Thyroid gland (tissue), 4 donors: Measurements from ENCODE around the gene KAZALD1.

Experiments
- POLR2A ChIP-seq, 2 donors: fragments of 450-650 bp; IDR thresholded peaks; one replicate each; pipeline ENCODE4 v1.6.1; 2017; ENCODE audit warnings: antibody characterized with exemption in 2 of 2, mild to moderate bottlenecking in 2 of 2, moderate library complexity in 1 of 2
- TF ChIP-seq, protein P1 (sequence below), 6 experiments: fragments of 200-600 bp in 3 of 6; fragments of 450-650 bp in 3 of 6; sonication (generic) in 3 of 6; IDR thresholded peaks; one replicate each; pipeline ENCODE4 v1.5.1; 2016 to 2019; ENCODE audit warnings: antibody characterized with exemption in 6 of 6, mild to moderate bottlenecking in 2 of 6, inconsistent platforms in 1 of 6, moderate library complexity in 1 of 6

DNA sequence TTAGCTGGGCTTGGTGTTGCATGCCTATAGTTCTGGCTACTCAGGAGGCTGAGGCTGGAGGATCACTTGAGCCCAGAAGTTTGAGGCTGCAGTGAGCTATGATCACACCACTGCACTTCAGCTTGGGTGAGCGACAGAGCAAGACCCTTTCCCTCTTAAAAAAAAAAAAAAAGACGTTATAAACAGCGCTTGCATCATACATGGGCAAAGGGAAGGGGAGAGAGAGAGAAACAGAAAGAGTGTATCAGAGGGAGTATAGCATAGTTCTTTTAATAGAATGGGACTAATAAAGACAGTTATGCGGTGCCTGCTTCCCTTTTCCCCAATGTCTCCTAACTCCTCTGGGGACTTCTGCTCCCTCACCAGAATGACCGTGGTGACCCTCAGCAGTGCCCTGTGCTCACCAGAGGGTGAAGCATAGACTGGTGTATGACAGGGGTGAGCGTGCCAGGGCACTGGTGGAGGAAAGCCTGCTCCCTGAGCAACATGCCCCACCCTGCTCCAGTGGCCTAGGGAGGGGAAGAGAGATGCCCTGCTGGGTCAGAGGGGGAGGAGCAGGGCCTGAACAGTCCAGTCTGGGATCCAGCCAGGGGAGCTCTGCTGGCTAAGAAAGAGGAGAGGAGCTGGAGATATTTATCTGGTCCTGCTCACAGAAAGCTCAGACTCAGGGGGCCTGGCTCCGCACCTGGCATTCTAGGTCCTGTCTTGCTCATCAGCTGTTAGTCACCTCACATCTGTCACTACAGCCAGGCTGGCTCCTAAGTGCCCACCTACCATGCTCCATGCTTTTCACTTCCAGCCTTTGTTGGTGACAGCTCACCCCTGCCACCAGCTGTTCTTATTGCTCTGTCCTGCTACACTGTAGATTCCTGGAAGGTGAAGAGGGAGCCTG is 33.1 kb upstream of the KAZALD1 start:
- TF ChIP-seq, protein P1, sequence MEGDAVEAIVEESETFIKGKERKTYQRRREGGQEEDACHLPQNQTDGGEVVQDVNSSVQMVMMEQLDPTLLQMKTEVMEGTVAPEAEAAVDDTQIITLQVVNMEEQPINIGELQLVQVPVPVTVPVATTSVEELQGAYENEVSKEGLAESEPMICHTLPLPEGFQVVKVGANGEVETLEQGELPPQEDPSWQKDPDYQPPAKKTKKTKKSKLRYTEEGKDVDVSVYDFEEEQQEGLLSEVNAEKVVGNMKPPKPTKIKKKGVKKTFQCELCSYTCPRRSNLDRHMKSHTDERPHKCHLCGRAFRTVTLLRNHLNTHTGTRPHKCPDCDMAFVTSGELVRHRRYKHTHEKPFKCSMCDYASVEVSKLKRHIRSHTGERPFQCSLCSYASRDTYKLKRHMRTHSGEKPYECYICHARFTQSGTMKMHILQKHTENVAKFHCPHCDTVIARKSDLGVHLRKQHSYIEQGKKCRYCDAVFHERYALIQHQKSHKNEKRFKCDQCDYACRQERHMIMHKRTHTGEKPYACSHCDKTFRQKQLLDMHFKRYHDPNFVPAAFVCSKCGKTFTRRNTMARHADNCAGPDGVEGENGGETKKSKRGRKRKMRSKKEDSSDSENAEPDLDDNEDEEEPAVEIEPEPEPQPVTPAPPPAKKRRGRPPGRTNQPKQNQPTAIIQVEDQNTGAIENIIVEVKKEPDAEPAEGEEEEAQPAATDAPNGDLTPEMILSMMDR (IDR thresholded peaks at IDR 0.05) = no peak
- TF ChIP-seq POLR2A (IDR thresholded peaks at IDR 0.05) = no peak
